HEK293 (cell line): Measurements from ENCODE around the gene PDE4D.

ENCODE experiments used
- BCL6B ChIP-seq: fragments of 450-650 bp; formaldehyde crosslinking; IDR thresholded peaks from 2 replicates; pipeline ENCODE4 v1.5.1; 2017; ENCODE audit warnings: missing biosample characterization, missing genetic modification characterization
- EGR2 ChIP-seq: fragments of 450-650 bp; formaldehyde crosslinking; IDR thresholded peaks from 2 replicates; pipeline ENCODE4 v1.5.1; 2016; ENCODE audit warnings: low read depth, missing biosample characterization, missing genetic modification characterization
- GLI2 ChIP-seq: fragments of 450-650 bp; formaldehyde crosslinking; IDR thresholded peaks from 2 replicates; pipeline ENCODE4; 2017; ENCODE audit warnings: missing biosample characterization, missing genetic modification characterization, low read depth, borderline replicate concordance
- GLIS2 ChIP-seq: fragments of 450-650 bp; formaldehyde crosslinking; IDR thresholded peaks from 2 replicates; pipeline ENCODE4 v1.5.1; 2016; ENCODE audit warnings: missing biosample characterization, missing genetic modification characterization
- HOXA7 ChIP-seq: sonication (generic); formaldehyde crosslinking; IDR thresholded peaks from 2 replicates; pipeline ENCODE4 v1.8.1; 2022; ENCODE audit warnings: missing genetic modification reagents, borderline replicate concordance
- REST ChIP-seq: fragments of 450-650 bp; formaldehyde crosslinking; IDR thresholded peaks from 2 replicates; pipeline ENCODE4 v1.5.1; 2016; ENCODE audit warnings: missing biosample characterization, missing genetic modification characterization
- ZBTB48 ChIP-seq: fragments of 450-650 bp; formaldehyde crosslinking; IDR thresholded peaks from 2 replicates; pipeline ENCODE4 v1.5.1; 2016; ENCODE audit warnings: missing biosample characterization, missing genetic modification characterization
- ZFP3 ChIP-seq: fragments of 450-650 bp; formaldehyde crosslinking; IDR thresholded peaks from 2 replicates; pipeline ENCODE4 v1.5.1; 2016; ENCODE audit warnings: low read depth, missing biosample characterization, missing genetic modification characterization
- ZFP37 ChIP-seq: fragments of 450-650 bp; formaldehyde crosslinking; IDR thresholded peaks from 2 replicates; pipeline ENCODE4 v1.5.1; 2016; ENCODE audit warnings: missing biosample characterization, missing genetic modification characterization
- ZNF169 ChIP-seq: fragments of 450-650 bp; formaldehyde crosslinking; IDR thresholded peaks from 2 replicates; pipeline ENCODE4 v1.5.1; 2016; ENCODE audit warnings: missing biosample characterization, missing genetic modification characterization
- ZNF175 ChIP-seq: fragments of 450-650 bp; formaldehyde crosslinking; IDR thresholded peaks from 2 replicates; pipeline ENCODE4 v1.5.1; 2016; ENCODE audit warnings: missing biosample characterization, missing genetic modification characterization
- ZNF302 ChIP-seq: fragments of 450-650 bp; formaldehyde crosslinking; IDR thresholded peaks from 2 replicates; pipeline ENCODE4 v1.5.1; 2016; ENCODE audit warnings: missing biosample characterization, missing genetic modification characterization, low read depth
- ZNF394 ChIP-seq: fragments of 450-650 bp; formaldehyde crosslinking; IDR thresholded peaks from 2 replicates; pipeline ENCODE4 v1.5.1; 2016; ENCODE audit warnings: missing biosample characterization, missing genetic modification characterization, mild to moderate bottlenecking, moderate library complexity, borderline replicate concordance
- ZNF510 ChIP-seq: fragments of 450-650 bp; formaldehyde crosslinking; IDR thresholded peaks from 2 replicates; pipeline ENCODE4 v1.5.1; 2018; ENCODE audit warnings: mild to moderate bottlenecking, missing genetic modification characterization, missing biosample characterization; ENCODE audit not compliant: insufficient replicate concordance
- ZNF518A ChIP-seq: fragments of 450-650 bp; formaldehyde crosslinking; conservative IDR thresholded peaks from 2 replicates; pipeline ENCODE4 v1.5.1; 2016; ENCODE audit warnings: low read depth, missing biosample characterization, missing genetic modification characterization
- ZNF600 ChIP-seq: fragments of 450-650 bp; formaldehyde crosslinking; IDR thresholded peaks from 2 replicates; pipeline ENCODE4 v1.5.1; 2016; ENCODE audit warnings: missing biosample characterization, missing genetic modification characterization
- ZNF639 ChIP-seq: fragments of 450-650 bp; formaldehyde crosslinking; IDR thresholded peaks from 2 replicates; pipeline ENCODE4 v1.5.1; 2016; ENCODE audit warnings: missing biosample characterization, missing genetic modification characterization
- ZSCAN30 ChIP-seq: fragments of 450-650 bp; IDR thresholded peaks from 2 replicates; pipeline ENCODE4 v1.5.1; 2018; ENCODE audit warnings: missing biosample characterization, mild to moderate bottlenecking, missing genetic modification characterization, moderate library complexity
- TF ChIP-seq, protein P1 (sequence below): fragments of 450-650 bp; formaldehyde crosslinking; IDR thresholded peaks from 2 replicates; pipeline ENCODE4 v1.5.1; 2016; ENCODE audit warnings: missing biosample characterization, missing genetic modification characterization, borderline replicate concordance
- TF ChIP-seq, protein P2 (sequence below): fragments of 450-650 bp; formaldehyde crosslinking; IDR thresholded peaks from 2 replicates; pipeline ENCODE4 v1.5.1; 2016; ENCODE audit warnings: missing biosample characterization, missing genetic modification characterization

Gene PDE4D

GRCh38 chr5:59346982-59347381 is 546.5 kb downstream of the PDE4D start (continued):
- TF ChIP-seq ZBTB48, result no peak
- TF ChIP-seq ZNF169 (tag by site-specific recombination), result no peak
- TF ChIP-seq EGR2, result no peak
- peak; percentile 95 for TF ChIP-seq BCL6B
- no peak for TF ChIP-seq ZNF600 (tag by site-specific recombination)
- no peak for TF ChIP-seq ZSCAN30
- no peak for TF ChIP-seq REST (tag by site-specific recombination)
- no peak for TF ChIP-seq HOXA7 (CRISPR knock-in tag)
- TF ChIP-seq ZNF175 (tag by site-specific recombination), result no peak
- TF ChIP-seq ZFP37 (tag by site-specific recombination), result no peak
- TF ChIP-seq ZNF639 (tag by site-specific recombination), result peak; percentile 55; the same call in 1 of the 2 replicates
- no peak for TF ChIP-seq GLI2 (tag by site-specific recombination)
- TF ChIP-seq, protein P1, sequence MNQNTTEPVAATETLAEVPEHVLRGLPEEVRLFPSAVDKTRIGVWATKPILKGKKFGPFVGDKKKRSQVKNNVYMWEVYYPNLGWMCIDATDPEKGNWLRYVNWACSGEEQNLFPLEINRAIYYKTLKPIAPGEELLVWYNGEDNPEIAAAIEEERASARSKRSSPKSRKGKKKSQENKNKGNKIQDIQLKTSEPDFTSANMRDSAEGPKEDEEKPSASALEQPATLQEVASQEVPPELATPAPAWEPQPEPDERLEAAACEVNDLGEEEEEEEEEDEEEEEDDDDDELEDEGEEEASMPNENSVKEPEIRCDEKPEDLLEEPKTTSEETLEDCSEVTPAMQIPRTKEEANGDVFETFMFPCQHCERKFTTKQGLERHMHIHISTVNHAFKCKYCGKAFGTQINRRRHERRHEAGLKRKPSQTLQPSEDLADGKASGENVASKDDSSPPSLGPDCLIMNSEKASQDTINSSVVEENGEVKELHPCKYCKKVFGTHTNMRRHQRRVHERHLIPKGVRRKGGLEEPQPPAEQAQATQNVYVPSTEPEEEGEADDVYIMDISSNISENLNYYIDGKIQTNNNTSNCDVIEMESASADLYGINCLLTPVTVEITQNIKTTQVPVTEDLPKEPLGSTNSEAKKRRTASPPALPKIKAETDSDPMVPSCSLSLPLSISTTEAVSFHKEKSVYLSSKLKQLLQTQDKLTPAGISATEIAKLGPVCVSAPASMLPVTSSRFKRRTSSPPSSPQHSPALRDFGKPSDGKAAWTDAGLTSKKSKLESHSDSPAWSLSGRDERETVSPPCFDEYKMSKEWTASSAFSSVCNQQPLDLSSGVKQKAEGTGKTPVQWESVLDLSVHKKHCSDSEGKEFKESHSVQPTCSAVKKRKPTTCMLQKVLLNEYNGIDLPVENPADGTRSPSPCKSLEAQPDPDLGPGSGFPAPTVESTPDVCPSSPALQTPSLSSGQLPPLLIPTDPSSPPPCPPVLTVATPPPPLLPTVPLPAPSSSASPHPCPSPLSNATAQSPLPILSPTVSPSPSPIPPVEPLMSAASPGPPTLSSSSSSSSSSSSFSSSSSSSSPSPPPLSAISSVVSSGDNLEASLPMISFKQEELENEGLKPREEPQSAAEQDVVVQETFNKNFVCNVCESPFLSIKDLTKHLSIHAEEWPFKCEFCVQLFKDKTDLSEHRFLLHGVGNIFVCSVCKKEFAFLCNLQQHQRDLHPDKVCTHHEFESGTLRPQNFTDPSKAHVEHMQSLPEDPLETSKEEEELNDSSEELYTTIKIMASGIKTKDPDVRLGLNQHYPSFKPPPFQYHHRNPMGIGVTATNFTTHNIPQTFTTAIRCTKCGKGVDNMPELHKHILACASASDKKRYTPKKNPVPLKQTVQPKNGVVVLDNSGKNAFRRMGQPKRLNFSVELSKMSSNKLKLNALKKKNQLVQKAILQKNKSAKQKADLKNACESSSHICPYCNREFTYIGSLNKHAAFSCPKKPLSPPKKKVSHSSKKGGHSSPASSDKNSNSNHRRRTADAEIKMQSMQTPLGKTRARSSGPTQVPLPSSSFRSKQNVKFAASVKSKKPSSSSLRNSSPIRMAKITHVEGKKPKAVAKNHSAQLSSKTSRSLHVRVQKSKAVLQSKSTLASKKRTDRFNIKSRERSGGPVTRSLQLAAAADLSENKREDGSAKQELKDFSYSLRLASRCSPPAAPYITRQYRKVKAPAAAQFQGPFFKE, result no peak
- TF ChIP-seq ZNF302 (tag by site-specific recombination), result no peak
- no peak for TF ChIP-seq GLIS2 (tag by site-specific recombination)
- TF ChIP-seq, protein P2, sequence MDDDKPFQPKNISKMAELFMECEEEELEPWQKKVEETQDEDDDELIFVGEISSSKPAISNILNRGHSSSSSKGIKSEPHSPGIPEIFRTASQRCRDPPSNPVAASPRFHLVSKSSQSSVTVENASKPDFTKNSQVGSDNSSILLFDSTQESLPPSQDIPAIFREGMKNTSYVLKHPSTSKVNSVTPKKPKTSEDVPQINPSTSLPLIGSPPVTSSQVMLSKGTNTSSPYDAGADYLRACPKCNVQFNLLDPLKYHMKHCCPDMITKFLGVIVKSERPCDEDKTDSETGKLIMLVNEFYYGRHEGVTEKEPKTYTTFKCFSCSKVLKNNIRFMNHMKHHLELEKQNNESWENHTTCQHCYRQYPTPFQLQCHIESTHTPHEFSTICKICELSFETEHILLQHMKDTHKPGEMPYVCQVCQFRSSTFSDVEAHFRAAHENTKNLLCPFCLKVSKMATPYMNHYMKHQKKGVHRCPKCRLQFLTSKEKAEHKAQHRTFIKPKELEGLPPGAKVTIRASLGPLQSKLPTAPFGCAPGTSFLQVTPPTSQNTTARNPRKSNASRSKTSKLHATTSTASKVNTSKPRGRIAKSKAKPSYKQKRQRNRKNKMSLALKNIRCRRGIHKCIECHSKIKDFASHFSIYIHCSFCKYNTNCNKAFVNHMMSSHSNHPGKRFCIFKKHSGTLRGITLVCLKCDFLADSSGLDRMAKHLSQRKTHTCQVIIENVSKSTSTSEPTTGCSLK (tag by site-specific recombination), result no peak
- TF ChIP-seq ZFP3 (tag by site-specific recombination), result no peak
- no peak for TF ChIP-seq ZNF510 (tag by site-specific recombination)
- TF ChIP-seq ZNF394 (tag by site-specific recombination), result no peak
- no peak for TF ChIP-seq ZNF518A (tag by site-specific recombination)
